Measurements from ENCODE around the gene EIF3D. TPM values are rescaled to one million over a fixed set of nuclear protein-coding genes. Genes with fewer than 3 reads are reported as not detected.

Gene EIF3D
- total and polyA plus RNA-seq, 2 of the 8 experiments (the other 6 are each of a cell fraction or from before 2014, with no cell fraction given) = 195 to 408 TPM

DNA sequence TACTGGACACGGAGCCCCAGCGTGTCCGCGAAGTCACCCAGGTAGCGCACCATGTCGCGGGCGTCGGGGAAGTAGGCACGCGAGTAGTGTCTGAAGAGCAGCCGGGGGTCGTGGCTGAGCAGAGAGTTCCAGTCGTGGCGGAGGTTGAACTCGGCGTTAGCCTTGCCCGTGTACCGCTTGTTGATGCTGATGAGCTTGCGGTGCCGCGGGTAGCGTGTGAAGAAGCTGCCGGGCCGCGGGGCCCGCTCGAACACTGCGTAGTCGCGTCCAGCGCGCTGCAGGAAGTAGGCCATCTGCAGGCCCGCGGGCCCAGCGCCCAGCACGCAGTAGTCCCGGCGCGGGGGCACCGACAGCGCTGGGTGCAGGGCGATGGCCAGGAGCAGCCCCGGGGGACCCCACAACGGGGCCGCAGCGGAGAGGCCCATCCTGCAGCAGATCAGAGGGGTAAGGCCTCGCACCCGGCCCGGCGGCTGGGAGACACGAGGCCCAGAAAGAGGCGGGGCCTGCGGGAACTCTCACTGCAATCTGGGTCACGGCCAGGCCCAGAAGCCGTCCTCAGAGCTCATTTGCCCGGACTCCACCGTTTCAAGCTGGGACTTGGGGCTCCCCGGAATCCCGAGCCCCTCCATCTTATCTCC, 22.8 kb downstream of the EIF3D start (continued):
- no peak for TF ChIP-seq BCL11A (IDR thresholded peaks at IDR 0.05; ENCODE audit: low read depth in 2 of 2, low read length in 2 of 2)
- no peak for TF ChIP-seq SIN3A (conservative IDR thresholded peaks at IDR 0.05 in 1 of 2, IDR thresholded peaks at IDR 0.05 in 1 of 2; ENCODE audit: low read depth in 1 of 2, low read length in 2 of 2)
- TF ChIP-seq NANOG (IDR thresholded peaks at IDR 0.05; ENCODE audit: insufficient read depth, low read depth, low read length, poor library complexity, severe bottlenecking) = no peak
- TF ChIP-seq NRF1 (IDR thresholded peaks at IDR 0.05; ENCODE audit: low read depth, low read length) = no peak
- no peak for TF ChIP-seq HDAC2 (IDR thresholded peaks at IDR 0.05; ENCODE audit: borderline replicate concordance in 1 of 2, low read depth in 2 of 2, low read length in 2 of 2)
- no peak for TF ChIP-seq CHD7 (IDR thresholded peaks at IDR 0.05; ENCODE audit: insufficient replicate concordance, low read length)
